NCI-H128 (cell line): ENCODE results near the gene RAMP1.
A peak's percentile ranks its signal among the peaks of the same experiment; 100 is the strongest.
"Not testable (repeated sequence)": the region's sequence is repeated elsewhere in the genome, so short reads cannot be mapped to it uniquely, and the experiment has no call there.

Experiments
- DNase-seq: peaks from one replicate; lab custom pipeline; 2025; ENCODE audit not compliant: unreplicated experiment; lab: John Stamatoyannopoulos, UW

RAMP1 gene

GRCh38 chr2:237859533-237860272 is at the start of gene RAMP1:
Gene RAMP1 (plus strand): TSS chr2:237859623. CDS start chr2:237859676, 53 bp downstream.
- no peak for DNase-seq

DNA sequence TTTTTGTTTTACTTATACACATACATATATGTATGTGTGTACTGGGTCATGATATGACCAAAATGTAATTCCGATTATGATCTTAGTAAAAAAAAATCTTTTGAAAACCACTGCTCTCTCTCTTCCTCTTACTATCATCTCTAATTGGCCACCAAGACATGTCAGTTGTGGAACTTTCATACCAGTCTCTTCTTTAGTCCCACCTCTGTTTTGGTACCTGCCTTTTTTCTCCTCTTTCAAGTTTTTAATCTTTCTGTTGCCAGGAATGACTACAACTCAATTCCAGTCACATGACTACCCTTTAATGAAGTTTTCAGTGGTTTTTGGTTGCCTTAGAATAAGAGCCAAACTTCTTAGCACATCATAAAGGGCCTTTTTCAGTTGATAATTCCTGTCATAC is 43.8 kb upstream of the RAMP1 start:
- no peak for DNase-seq

GRCh38 chr2:237816531-237816930 is 42.9 kb upstream of the RAMP1 start:
- no peak for DNase-seq

DNA sequence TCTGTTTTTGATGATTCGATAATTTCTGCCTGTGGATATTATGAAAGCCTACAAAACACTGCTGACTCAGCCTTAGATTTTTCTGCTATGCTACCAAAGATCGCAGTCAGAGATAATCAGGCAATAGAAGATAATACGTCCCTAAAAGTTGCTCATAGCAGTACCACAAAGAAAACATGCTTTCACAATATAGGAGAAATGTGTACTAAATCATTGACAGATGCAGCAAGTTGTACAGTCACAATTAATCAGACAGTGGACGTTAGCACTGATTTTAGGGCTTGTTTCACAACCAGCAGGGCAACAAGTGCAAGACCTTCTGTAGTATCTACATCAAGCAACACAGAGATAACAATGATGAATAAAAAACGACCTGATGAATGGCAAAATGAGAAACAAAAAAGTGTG is 41.4 kb upstream of the RAMP1 start:
- no peak for DNase-seq

GRCh38 chr2:237819231-237819630 is 40.2 kb upstream of the RAMP1 start:
- no peak for DNase-seq

GRCh38 chr2:237820421-237820820 is 39.0 kb upstream of the RAMP1 start:
- no peak for DNase-seq

DNA sequence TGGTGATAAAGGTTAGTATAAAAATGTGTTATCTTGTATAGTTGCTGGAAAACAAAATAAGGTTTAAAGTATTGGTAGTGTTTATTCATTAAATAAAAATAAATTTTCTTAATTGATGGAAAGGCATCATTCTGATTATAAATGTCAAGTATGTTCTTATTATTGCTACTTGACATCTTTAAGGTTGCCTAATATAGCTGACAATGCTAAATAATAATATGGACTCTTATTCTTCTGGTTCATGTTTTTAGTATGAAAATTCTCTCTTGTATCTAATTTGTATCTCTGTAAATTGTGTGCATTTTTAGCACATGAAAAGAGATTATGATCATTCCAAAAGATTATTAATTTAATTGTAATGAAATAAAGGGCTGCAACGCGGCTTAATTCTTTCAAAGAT is 35.9 kb upstream of the RAMP1 start:
- no peak for DNase-seq

- DNase-seq = no peak
These were observed 35.3 kb upstream of the RAMP1 start for GRCh38 chr2:237824085-237824484.

GRCh38 chr2:237827421-237827987 is 31.9 kb upstream of the RAMP1 start:
- DNase-seq = no peak

GRCh38 chr2:237830522-237830921 is 28.9 kb upstream of the RAMP1 start:
- no peak for DNase-seq

- no peak for DNase-seq
These were observed 25.9 kb upstream of the RAMP1 start for GRCh38 chr2:237833546-237833945.

DNA sequence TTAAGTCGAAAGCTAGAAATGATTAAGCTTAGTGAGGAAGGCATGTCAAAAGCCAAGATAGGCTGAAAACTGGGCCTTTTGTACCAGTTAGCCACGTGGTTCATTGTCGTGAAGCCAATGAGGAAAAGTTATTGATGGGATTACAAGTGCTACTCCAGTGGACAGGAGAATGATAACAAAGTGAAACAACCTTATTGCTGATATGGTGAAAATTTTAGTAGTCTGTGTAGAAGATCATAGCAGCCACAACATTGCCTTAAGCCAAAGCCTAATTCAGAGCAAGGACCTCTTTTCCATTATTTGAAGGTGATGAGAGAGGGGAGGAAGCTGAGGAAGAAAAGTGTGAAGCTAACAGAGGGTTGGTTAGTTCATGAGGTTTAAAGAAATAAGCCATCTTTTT is 24.1 kb upstream of the RAMP1 start:
- DNase-seq = no peak

GRCh38 chr2:237841051-237841450 is 18.4 kb upstream of the RAMP1 start:
- DNase-seq = no peak

GRCh38 chr2:237848940-237849339 is 10.5 kb upstream of the RAMP1 start:
- not testable (repeated sequence) for DNase-seq

- DNase-seq = no peak
These were observed 5.1 kb upstream of the RAMP1 start for GRCh38 chr2:237854295-237854694.

GRCh38 chr2:237857791-237858190 is 1.6 kb upstream of the RAMP1 start:
- no peak for DNase-seq

- DNase-seq = peak; percentile 20
These were observed 935 bp upstream of the RAMP1 start for GRCh38 chr2:237858294-237859081.

GRCh38 chr2:237859082-237859433 is 365 bp upstream of the RAMP1 start:
- no peak for DNase-seq

DNA sequence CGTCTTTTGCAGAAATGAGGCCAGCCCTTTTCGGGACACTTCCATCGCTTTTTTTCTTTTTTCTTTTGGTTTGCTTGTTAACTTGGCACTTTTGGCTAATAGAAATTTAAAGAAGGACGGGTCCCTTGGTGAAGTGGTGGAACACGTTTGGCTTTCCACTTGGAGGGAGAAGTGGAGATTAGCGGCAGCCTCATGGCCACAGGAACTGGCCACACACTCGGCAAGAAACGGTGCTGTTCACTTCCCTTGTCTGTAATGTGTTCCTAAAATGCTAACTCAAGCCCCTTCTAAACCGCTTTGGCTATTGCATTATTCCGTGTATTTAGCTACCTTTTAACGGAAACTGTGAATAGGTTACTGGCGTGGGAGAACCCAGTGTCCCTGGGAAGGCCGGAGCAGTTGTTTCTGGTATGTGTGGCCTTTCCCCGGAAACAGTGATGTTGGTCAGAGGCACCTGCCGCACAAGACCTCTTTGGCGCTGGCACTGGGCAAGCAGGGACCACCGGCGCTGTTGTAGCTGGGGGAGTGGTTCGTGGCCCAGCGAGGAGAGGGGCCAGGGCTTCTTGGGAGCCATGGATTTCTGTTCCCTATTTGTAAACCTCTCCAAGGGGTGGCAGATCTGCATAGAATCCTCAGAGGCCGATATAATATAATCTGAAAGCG is 981 bp downstream of the RAMP1 start:
- no peak for DNase-seq

- DNase-seq = no peak
These were observed 2.6 kb downstream of the RAMP1 start for GRCh38 chr2:237861875-237862527.

- DNase-seq = no peak
These were observed 3.1 kb downstream of the RAMP1 start for GRCh38 chr2:237862528-237862895.
